GM19238 (cell line): ENCODE data around the gene PEAR1.

Experiments
- DNase-seq: peaks from one replicate; pipeline ENCODE4 v3.0.0; 2011; ENCODE audit warnings: low spot score; ENCODE audit not compliant: insufficient read length

The PEAR1 gene

GRCh38 chr1:156882543-156882942, 11.0 kb upstream of the PEAR1 start:
- DNase-seq = no peak

- no peak for DNase-seq
Measured at GRCh38 chr1:156883919-156884318, 9.6 kb upstream of the PEAR1 start.

- DNase-seq = no peak
Measured at GRCh38 chr1:156884560-156885184, 8.8 kb upstream of the PEAR1 start.

GRCh38 chr1:156885314-156885713, 8.2 kb upstream of the PEAR1 start:
- DNase-seq = no peak

DNA sequence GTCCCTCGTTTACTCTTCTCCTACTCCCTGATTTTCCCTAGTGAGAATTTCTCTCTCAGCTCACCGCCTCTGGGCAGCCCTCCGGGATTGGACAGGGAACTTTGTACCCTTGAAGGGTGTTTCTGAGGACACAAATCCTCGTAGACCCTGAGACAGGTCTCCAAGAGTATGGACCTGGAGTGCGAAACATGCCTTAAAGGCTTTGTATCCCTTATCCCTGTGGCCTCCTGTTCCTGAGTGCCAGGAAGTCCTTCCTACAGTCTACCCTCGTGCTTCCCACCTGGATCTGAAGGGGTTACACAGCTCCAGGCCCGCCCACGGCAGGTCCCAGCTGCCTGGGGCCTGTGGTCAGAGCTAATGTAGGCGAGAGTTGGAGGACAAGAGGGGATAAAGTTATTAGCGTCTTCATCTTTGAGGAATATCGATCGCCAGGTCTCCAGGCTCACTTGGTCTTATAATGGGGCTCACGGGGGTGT, 7.6 kb upstream of the PEAR1 start:
- no peak for DNase-seq

DNA sequence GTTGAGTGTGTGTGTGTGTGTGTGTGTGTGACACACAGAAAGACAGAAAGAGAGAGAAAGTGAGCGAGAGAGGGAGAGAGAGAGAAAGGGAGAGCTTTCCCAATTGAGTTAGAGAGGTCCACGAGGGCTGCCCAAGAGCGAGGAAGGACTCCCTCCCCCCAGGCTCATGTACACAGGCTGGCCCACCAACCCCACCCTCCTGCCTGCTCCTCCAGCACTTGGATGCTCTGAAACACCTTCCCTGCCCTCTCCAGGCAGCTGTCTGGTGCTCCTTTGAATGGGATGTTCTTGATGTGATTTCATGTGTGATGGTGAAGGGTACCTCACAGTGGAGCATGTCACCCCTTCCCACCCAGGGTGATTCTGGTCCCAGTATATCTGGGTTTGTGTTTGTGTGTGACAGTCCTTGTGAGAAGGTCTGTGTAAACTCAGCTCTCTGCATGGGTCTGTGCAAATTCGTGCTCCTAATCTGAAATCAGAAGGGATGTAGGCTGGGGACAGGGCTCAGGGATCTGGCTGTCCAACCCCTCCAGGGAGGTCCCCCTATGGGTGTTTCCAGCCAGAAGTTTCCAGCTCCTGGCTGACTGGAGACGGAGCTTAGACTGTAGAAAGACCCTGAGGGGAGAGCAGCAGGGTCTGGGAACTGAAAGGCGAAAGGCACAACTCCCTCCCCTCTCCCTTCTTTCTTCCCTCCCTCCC, 6.8 kb upstream of the PEAR1 start:
- no peak for DNase-seq

GRCh38 chr1:156887317-156887716, 6.2 kb upstream of the PEAR1 start:
- DNase-seq = no peak

GRCh38 chr1:156887734-156888133, 5.8 kb upstream of the PEAR1 start:
- no peak for DNase-seq

GRCh38 chr1:156889802-156890580, 3.5 kb upstream of the PEAR1 start:
- peak; percentile 66 for DNase-seq

GRCh38 chr1:156892190-156893047, 1.1 kb upstream of the PEAR1 start:
- DNase-seq = peak; percentile 78

DNA sequence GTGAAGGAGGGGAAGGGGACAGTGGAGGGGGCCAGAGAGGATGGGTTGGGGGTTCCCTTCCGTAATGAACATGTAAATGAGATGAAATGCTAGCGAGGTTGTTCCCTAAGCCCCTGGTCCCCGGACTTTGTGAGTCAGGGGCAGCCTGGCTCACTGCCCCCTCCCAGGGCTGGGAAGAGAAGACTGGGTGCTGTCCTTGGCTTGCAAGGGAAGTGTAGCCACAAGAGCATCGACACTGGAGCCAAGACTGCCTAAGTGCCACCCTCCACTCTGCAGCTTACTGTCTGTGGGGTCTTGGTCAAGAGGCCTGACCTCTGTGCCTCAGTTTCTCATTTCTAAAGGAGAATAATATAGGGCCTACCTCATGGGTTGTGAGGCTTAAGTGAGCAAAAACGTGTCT, 483 bp downstream of the PEAR1 start:
- no peak for DNase-seq

- no peak for DNase-seq
Measured at GRCh38 chr1:156894711-156895454, 1.4 kb downstream of the PEAR1 start.

GRCh38 chr1:156895455-156895812, 1.9 kb downstream of the PEAR1 start:
- no peak for DNase-seq

- no peak for DNase-seq
Measured at GRCh38 chr1:156895927-156896326, 2.4 kb downstream of the PEAR1 start.

GRCh38 chr1:156896490-156897033, 3.0 kb downstream of the PEAR1 start:
- no peak for DNase-seq

GRCh38 chr1:156897078-156897825, 3.7 kb downstream of the PEAR1 start:
- DNase-seq = no peak

DNA sequence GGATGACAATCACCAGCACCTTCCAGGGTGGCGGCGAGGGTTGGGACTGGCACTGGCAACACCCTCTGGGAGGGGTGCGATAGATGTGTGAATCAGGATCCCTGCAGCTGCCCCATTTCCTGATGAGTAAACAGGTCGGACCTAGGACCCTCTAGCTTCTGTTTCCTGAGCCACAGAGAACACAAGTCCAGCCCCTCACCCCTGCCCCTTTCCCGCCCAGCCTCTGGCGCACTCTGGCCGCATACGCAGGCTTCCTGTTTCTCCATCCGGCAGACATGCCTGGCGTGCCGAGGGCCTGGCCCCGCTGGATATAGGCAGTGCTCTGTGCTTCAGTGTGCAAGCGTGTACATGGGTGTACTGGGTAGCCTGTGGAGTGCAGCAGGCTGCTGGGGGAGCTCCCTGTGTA, 4.6 kb downstream of the PEAR1 start:
- DNase-seq = no peak

- DNase-seq = no peak
Measured at GRCh38 chr1:156898971-156899664, 5.6 kb downstream of the PEAR1 start.
